Ishikawa (cell line): ENCODE results near the gene MCM7.

Experiments
- CEBPB ChIP-seq: IDR thresholded peaks from 2 replicates; pipeline ENCODE4 v1.6.1; 2012
- CREB1 ChIP-seq: IDR thresholded peaks from 2 replicates; pipeline ENCODE4 v1.6.1; 2012; ENCODE audit warnings: low read depth
- EGR1 ChIP-seq: IDR thresholded peaks from 2 replicates; pipeline ENCODE4 v1.6.1; 2012
- EP300 ChIP-seq: IDR thresholded peaks from 2 replicates; pipeline ENCODE4 v1.6.1; 2012; ENCODE audit warnings: borderline replicate concordance
- FOXM1 ChIP-seq: IDR thresholded peaks from 2 replicates; pipeline ENCODE4 v1.6.1; 2012; ENCODE audit warnings: low read depth, borderline replicate concordance
- MAX ChIP-seq: IDR thresholded peaks from 2 replicates; pipeline ENCODE4 v1.6.1; 2012
- NFIC ChIP-seq: IDR thresholded peaks from 2 replicates; pipeline ENCODE4 v1.6.1; 2012
- RAD21 ChIP-seq: IDR thresholded peaks from 2 replicates; pipeline ENCODE4 v1.6.1; 2012; ENCODE audit warnings: low read depth
- REST ChIP-seq: IDR thresholded peaks from 2 replicates; pipeline ENCODE4 v1.6.1; 2012; ENCODE audit warnings: low read depth, mild to moderate bottlenecking
- TAF1 ChIP-seq: IDR thresholded peaks from 2 replicates; pipeline ENCODE4 v1.6.1; 2012; ENCODE audit warnings: low read depth, mild to moderate bottlenecking
- TCF12 ChIP-seq: IDR thresholded peaks from 2 replicates; pipeline ENCODE4 v1.6.1; 2012; ENCODE audit warnings: low read depth
- TEAD4 ChIP-seq: IDR thresholded peaks from 2 replicates; pipeline ENCODE4 v1.6.1; 2012
- USF1 ChIP-seq: IDR thresholded peaks from 2 replicates; pipeline ENCODE4 v1.6.1; 2012
- YY1 ChIP-seq: IDR thresholded peaks from 2 replicates; pipeline ENCODE4 v1.6.1; 2012; ENCODE audit warnings: low read depth
- ZBTB7A ChIP-seq: IDR thresholded peaks from 2 replicates; pipeline ENCODE4 v1.6.1; 2012; ENCODE audit warnings: low read depth

Gene MCM7

GRCh38 chr7:100057006-100057405 lies 44.2 kb downstream of the MCM7 start:
- TF ChIP-seq USF1, result no peak
- no peak for TF ChIP-seq EP300
- no peak for TF ChIP-seq NFIC
- no peak for TF ChIP-seq FOXM1
- TF ChIP-seq CEBPB, result no peak
- no peak for TF ChIP-seq TEAD4
- TF ChIP-seq CREB1, result no peak
- no peak for TF ChIP-seq TCF12
- no peak for TF ChIP-seq MAX
- TF ChIP-seq EGR1, result no peak
- no peak for TF ChIP-seq REST
- no peak for TF ChIP-seq RAD21
- TF ChIP-seq TAF1, result no peak
- no peak for TF ChIP-seq YY1
- no peak for TF ChIP-seq ZBTB7A

GRCh38 chr7:100053215-100053614 lies 48.0 kb downstream of the MCM7 start:
- TF ChIP-seq RAD21 (peak; percentile 63), USF1 (no peak)

- TF ChIP-seq REST (no peak), CEBPB (no peak), USF1 (no peak), TCF12 (no peak), RAD21 (no peak), TAF1 (no peak), ZBTB7A (no peak), CREB1 (no peak), EP300 (no peak), FOXM1 (no peak), NFIC (no peak), YY1 (no peak), EGR1 (no peak), TEAD4 (no peak), MAX (no peak)
These were observed 49.6 kb downstream of the MCM7 start for GRCh38 chr7:100051611-100052010.

GRCh38 chr7:100049441-100050291 lies 51.5 kb downstream of the MCM7 start, which contains the start of gene ZSCAN21:
ZSCAN21 (plus strand) TSS chr7:100049774; CDS start chr7:100057007, 7,233 bp downstream.
- TF ChIP-seq USF1, result no peak; the same call in 1 of the 2 replicates
- 0 out of 2 replicates have a peak, but pooled peaks have one; percentile 3 for TF ChIP-seq TEAD4
- peak; percentile 88 for TF ChIP-seq TAF1
- TF ChIP-seq EP300, result no peak
- TF ChIP-seq CREB1, result peak; percentile 86
- TF ChIP-seq TCF12, result no peak
- TF ChIP-seq REST, result no peak
- no peak for TF ChIP-seq FOXM1
- peak; percentile 27; the same call in 1 of the 2 replicates for TF ChIP-seq EGR1
- no peak for TF ChIP-seq CEBPB
